ENCODE results near the gene BRD9.
"Not testable (repeated sequence)": the region's sequence is repeated elsewhere in the genome, so short reads cannot be mapped to it uniquely, and the experiment has no call there.

The BRD9 gene

DNA sequence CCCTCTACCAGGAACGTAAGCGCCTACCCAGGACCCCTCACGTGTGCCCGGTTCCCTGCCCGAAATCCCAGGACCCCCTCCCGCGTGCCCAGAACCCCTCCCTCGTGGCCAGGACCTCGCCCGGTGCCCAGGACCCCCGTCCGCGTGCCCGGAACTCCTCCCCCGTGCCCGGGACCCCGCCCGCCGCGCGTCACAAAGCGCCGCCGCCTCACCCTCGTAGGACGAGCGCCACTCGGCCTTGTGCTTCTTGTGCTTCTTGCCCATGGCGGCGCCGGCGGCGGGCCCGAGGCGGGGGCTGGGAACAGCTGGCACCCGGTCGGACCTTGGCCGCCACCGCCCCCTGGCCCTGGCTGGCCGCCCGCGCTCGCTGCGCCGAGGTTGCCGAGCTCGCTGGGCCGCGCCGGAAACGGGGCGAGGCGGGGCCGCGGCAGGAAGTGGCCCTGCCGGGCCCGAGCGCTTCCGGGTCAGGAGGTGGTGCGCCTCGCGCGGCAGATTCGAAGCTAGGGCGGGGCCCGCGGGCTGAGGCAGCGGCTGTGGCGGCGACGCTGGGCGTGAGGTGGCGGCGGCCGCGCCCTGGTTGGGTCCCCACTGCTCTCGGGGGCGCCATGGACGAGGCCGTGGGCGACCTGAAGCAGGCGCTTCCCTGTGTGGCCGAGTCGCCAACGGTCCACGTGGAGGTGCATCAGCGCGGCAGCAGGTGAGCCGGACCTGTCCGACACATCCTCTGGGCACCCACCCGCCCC is at the start of gene BRD9, which contains the start of gene TRIP13:
TSS of gene BRD9 (minus strand) at position 408 of the 743 bp plus-strand sequence. CDS start at position 264, 144 bp downstream.
TSS of gene TRIP13 (plus strand) at position 491 of the 743 bp plus-strand sequence. CDS start at position 606, 115 bp downstream.
- peak within 1 kb of the TSS; percentile 93 for H3K9ac ChIP-seq (ENCODE audit: low read length)
- no peaks in the 10 kb centered on the region for H4K20me1 ChIP-seq (ENCODE audit: insufficient read depth, low read length)
- no peaks in the 10 kb centered on the region for H3K9me3 ChIP-seq (ENCODE audit: insufficient read depth, low read length)
- peaks cover 13% of the 10 kb centered on the region for H3K4me1 ChIP-seq (ENCODE audit: low read length)
- H3K27ac ChIP-seq (ENCODE audit: low read length), result peak within 1 kb of the TSS; percentile 48
- peak within 1 kb of the TSS; percentile 99 for H3K4me3 ChIP-seq (ENCODE audit: low read length)
- peak within 1 kb of the TSS; percentile 96 for H3K4me2 ChIP-seq (ENCODE audit: low read length)
- peaks cover 47% of the 10 kb centered on the region for H3K36me3 ChIP-seq (replicated peaks; ENCODE audit: low read depth, low read length)
- peak within 1 kb of the TSS; percentile 31; the same call in 1 of the 2 replicates for H2AFZ ChIP-seq (ENCODE audit: low read depth, low read length)
- no peak for TF ChIP-seq EZH2phosphoT487 (IDR thresholded peaks at IDR 0.05; ENCODE audit: low read depth)
- TF ChIP-seq, protein P1, sequence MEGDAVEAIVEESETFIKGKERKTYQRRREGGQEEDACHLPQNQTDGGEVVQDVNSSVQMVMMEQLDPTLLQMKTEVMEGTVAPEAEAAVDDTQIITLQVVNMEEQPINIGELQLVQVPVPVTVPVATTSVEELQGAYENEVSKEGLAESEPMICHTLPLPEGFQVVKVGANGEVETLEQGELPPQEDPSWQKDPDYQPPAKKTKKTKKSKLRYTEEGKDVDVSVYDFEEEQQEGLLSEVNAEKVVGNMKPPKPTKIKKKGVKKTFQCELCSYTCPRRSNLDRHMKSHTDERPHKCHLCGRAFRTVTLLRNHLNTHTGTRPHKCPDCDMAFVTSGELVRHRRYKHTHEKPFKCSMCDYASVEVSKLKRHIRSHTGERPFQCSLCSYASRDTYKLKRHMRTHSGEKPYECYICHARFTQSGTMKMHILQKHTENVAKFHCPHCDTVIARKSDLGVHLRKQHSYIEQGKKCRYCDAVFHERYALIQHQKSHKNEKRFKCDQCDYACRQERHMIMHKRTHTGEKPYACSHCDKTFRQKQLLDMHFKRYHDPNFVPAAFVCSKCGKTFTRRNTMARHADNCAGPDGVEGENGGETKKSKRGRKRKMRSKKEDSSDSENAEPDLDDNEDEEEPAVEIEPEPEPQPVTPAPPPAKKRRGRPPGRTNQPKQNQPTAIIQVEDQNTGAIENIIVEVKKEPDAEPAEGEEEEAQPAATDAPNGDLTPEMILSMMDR (IDR thresholded peaks at IDR 0.05; ENCODE audit: low read depth, low read length), result no peak
- H3K79me2 ChIP-seq (ENCODE audit: low read length), result peaks cover 84% of the 10 kb centered on the region
- H3K27me3 ChIP-seq (ENCODE audit: low read depth, low read length), result no peaks in the 10 kb centered on the region

GRCh38 chr5:940741-941140 is 48.1 kb upstream of the BRD9 start:
- H2AFZ ChIP-seq (ENCODE audit: low read depth, low read length); H3K36me3 ChIP-seq (replicated peaks; ENCODE audit: low read depth, low read length); H3K4me3 ChIP-seq (ENCODE audit: low read length); H3K9ac ChIP-seq (ENCODE audit: low read length); H3K9me3 ChIP-seq (ENCODE audit: insufficient read depth, low read length); H3K79me2 ChIP-seq (ENCODE audit: low read length); H3K4me1 ChIP-seq (ENCODE audit: low read length); H3K27me3 ChIP-seq (ENCODE audit: low read depth, low read length); H3K4me2 ChIP-seq (ENCODE audit: low read length); H4K20me1 ChIP-seq (ENCODE audit: insufficient read depth, low read length); H3K27ac ChIP-seq (ENCODE audit: low read length): not testable (repeated sequence)

DNA sequence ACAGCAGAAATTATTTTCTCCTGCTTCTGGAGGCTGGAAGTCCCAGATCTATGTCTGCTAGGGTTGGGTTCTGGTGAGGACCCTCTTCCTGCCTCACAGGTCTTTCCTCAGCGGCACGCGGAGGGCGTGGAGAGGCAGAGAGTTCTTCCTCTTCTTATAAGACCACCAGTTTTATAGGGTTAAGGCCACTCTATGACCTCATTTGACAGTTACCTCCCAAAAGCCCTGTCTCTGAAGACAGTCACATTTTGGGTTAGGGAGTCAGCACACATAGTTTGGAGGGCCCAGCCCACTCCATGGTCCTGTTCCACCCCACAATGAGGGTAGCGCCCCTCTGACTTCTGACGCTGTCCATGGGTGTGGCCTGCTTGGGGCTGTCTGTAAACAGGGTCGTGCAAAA is 46.8 kb upstream of the BRD9 start:
- H3K4me1 ChIP-seq (ENCODE audit: low read length), result no peaks in the 10 kb centered on the region
- H3K9me3 ChIP-seq (ENCODE audit: insufficient read depth, low read length), result no peaks in the 10 kb centered on the region
- no peak overlapping the region for H3K27ac ChIP-seq (ENCODE audit: low read length)
- no peak overlapping the region for H3K4me3 ChIP-seq (ENCODE audit: low read length)
- H2AFZ ChIP-seq (ENCODE audit: low read depth, low read length), result no peak overlapping the region
- peaks cover 7% of the 10 kb centered on the region; the same call in 1 of the 2 replicates for H3K27me3 ChIP-seq (ENCODE audit: low read depth, low read length)
- H3K9ac ChIP-seq (ENCODE audit: low read length), result no peak overlapping the region
- H3K4me2 ChIP-seq (ENCODE audit: low read length), result no peak overlapping the region
- no peaks in the 10 kb centered on the region for H4K20me1 ChIP-seq (ENCODE audit: insufficient read depth, low read length)
- H3K79me2 ChIP-seq (ENCODE audit: low read length), result no peaks in the 10 kb centered on the region
- H3K36me3 ChIP-seq (replicated peaks; ENCODE audit: low read depth, low read length), result no peaks in the 10 kb centered on the region
- TF ChIP-seq, protein P1 (IDR thresholded peaks at IDR 0.05; ENCODE audit: low read depth, low read length), result no peak
- no peak for TF ChIP-seq EZH2phosphoT487 (IDR thresholded peaks at IDR 0.05; ENCODE audit: low read depth)

DNA sequence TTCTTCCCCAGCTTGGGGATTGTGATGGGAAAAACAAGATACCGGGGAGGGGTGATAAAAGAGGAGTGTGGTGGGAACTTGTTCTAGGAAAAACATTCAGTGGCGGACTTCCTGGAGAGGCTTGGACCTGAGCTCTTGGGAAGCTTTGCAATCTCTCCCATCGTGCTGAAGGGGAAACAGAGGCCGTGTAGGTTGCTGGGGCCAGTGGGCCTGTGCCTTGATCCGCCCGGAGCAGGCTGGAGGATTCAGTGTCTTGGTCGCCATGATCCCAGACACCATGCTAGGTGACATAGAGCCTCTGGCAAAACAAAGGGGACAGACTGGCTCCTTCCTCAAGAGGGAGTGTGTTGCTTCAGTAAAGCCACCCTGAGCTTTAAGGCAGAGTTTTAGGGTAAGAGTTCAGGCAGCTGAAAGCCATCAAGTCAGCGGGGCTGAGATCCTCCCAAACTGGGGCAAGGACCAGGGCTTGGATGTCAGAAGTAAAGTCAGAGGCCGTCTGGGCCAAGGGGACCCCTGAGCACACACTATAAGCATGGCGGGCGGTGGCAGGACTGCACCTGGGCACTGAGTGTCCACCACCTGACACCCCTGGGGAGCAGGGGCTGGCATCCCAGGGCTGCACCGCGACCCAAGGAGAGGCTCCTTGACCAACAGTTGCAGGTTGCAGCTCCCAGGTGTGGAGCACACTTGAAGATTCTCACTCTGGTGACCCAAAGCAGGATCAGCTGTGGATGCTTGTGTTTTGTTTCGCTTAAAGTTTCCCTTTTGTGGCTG is 44.7 kb upstream of the BRD9 start:
- no peaks in the 10 kb centered on the region for H3K36me3 ChIP-seq (replicated peaks; ENCODE audit: low read depth, low read length)
- H2AFZ ChIP-seq (ENCODE audit: low read depth, low read length), result no peak overlapping the region
- no peaks in the 10 kb centered on the region for H3K27me3 ChIP-seq (ENCODE audit: low read depth, low read length)
- no peaks in the 10 kb centered on the region for H3K9me3 ChIP-seq (ENCODE audit: insufficient read depth, low read length)
- H3K4me2 ChIP-seq (ENCODE audit: low read length), result no peak overlapping the region
- no peak for TF ChIP-seq EZH2phosphoT487 (IDR thresholded peaks at IDR 0.05; ENCODE audit: low read depth)
- TF ChIP-seq, protein P1 (IDR thresholded peaks at IDR 0.05; ENCODE audit: low read depth, low read length), result no peak
- H3K27ac ChIP-seq (ENCODE audit: low read length), result no peak overlapping the region
- H3K4me3 ChIP-seq (ENCODE audit: low read length), result no peak overlapping the region
- H3K79me2 ChIP-seq (ENCODE audit: low read length), result no peaks in the 10 kb centered on the region
- H3K4me1 ChIP-seq (ENCODE audit: low read length), result peaks cover 8% of the 10 kb centered on the region
- no peak overlapping the region for H3K9ac ChIP-seq (ENCODE audit: low read length)
- H4K20me1 ChIP-seq (ENCODE audit: insufficient read depth, low read length), result no peaks in the 10 kb centered on the region
